WERI-Rb-1 (cell line): ENCODE data around the gene CTDSPL.

Experiments
- DNase-seq: peaks from one replicate; pipeline ENCODE4 v3.0.0-alpha.2; 2020
- H3K27ac ChIP-seq: fragments of 250-450 bp; sonication (Bioruptor Pico); 2 replicates; pipeline ENCODE4 v1.5.1; 2020; ENCODE audit warnings: mild to moderate bottlenecking, moderate library complexity
- H3K27me3 ChIP-seq: fragments of 250-450 bp; sonication (Bioruptor Pico); 2 replicates; pipeline ENCODE4 v1.5.1; 2021; ENCODE audit warnings: mild to moderate bottlenecking, low read depth, moderate library complexity; ENCODE audit not compliant: insufficient read depth, severe bottlenecking
- H3K36me3 ChIP-seq: fragments of 250-450 bp; sonication (Bioruptor Pico); 2 replicates; pipeline ENCODE4 v1.5.1; 2020; ENCODE audit warnings: mild to moderate bottlenecking, moderate library complexity
- H3K4me3 ChIP-seq: 2 replicates; pipeline ENCODE4 v1.5.1; 2011; ENCODE audit warnings: low read depth, mild to moderate bottlenecking, control low read depth, low read length
- H3K9me3 ChIP-seq: fragments of 250-450 bp; sonication (Bioruptor Pico); 2 replicates; pipeline ENCODE4 v1.5.1; 2021; ENCODE audit warnings: mild to moderate bottlenecking, moderate library complexity; ENCODE audit not compliant: severe bottlenecking
- TF ChIP-seq, protein P1 (sequence below): IDR thresholded peaks from 2 replicates; pipeline ENCODE4 v1.5.1; 2011; ENCODE audit warnings: low read depth, mild to moderate bottlenecking, control low read depth, inconsistent platforms, low read length

The CTDSPL gene

DNA sequence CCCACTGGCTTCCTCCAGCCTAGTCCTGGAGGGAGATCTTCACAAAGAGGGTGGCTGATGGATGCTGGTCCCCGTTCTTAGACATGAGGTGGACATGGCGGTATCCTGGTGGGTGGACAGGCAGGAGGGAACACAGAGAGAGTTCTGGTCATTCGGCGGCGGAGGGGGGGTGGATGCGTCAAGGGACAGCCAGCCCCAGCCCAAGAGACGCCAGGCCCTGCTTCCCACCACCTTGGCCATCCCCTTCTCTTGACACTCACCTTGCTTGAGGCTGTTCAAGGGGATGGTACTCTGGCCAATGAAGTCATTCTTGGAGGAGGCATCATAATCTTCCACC lies 146.0 kb downstream of the CTDSPL start:
- no peaks in the 10 kb centered on the region for H3K27me3 ChIP-seq

DNA sequence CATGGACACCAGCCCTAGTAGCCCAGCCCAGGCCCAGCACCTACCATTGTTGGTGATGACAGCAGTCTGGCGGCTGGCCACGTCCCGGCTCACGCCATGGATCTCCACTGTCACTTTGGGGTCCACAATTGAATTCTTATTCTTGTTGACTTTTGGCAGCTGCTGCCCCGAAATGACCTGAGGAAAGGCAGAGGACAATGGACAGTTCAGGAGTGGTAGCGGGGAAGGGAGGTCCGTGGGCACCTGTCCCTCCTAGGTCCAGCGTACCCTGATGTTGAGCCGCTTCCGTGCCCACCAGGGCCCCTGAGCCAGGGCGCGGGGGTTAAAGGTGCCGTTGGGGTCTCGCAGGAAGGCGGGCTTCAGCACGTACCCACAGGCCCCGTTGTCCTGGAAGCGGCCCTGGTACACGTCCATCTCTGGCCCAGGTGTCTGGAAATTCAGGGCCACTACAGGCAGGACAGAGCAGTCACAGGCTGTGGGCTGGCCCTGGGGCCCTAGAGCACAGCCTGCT lies 146.6 kb downstream of the CTDSPL start:
- Histone ChIP-seq H3K27ac (no peak overlapping the region), H3K36me3 (no peaks in the 10 kb centered on the region), H3K9me3 (no peaks in the 10 kb centered on the region), H3K27me3 (no peaks in the 10 kb centered on the region), H3K4me3 (no peak overlapping the region)
- no peak for DNase-seq
- TF ChIP-seq, protein P1, sequence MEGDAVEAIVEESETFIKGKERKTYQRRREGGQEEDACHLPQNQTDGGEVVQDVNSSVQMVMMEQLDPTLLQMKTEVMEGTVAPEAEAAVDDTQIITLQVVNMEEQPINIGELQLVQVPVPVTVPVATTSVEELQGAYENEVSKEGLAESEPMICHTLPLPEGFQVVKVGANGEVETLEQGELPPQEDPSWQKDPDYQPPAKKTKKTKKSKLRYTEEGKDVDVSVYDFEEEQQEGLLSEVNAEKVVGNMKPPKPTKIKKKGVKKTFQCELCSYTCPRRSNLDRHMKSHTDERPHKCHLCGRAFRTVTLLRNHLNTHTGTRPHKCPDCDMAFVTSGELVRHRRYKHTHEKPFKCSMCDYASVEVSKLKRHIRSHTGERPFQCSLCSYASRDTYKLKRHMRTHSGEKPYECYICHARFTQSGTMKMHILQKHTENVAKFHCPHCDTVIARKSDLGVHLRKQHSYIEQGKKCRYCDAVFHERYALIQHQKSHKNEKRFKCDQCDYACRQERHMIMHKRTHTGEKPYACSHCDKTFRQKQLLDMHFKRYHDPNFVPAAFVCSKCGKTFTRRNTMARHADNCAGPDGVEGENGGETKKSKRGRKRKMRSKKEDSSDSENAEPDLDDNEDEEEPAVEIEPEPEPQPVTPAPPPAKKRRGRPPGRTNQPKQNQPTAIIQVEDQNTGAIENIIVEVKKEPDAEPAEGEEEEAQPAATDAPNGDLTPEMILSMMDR, result no peak

More for the DNA sequence above, 146.0 kb downstream of the CTDSPL start:
- Histone ChIP-seq H3K9me3 (no peaks in the 10 kb centered on the region), H3K36me3 (no peaks in the 10 kb centered on the region), H3K27ac (no peak overlapping the region), H3K4me3 (no peak overlapping the region)
- no peak for DNase-seq
- TF ChIP-seq, protein P1, result no peak

DNA sequence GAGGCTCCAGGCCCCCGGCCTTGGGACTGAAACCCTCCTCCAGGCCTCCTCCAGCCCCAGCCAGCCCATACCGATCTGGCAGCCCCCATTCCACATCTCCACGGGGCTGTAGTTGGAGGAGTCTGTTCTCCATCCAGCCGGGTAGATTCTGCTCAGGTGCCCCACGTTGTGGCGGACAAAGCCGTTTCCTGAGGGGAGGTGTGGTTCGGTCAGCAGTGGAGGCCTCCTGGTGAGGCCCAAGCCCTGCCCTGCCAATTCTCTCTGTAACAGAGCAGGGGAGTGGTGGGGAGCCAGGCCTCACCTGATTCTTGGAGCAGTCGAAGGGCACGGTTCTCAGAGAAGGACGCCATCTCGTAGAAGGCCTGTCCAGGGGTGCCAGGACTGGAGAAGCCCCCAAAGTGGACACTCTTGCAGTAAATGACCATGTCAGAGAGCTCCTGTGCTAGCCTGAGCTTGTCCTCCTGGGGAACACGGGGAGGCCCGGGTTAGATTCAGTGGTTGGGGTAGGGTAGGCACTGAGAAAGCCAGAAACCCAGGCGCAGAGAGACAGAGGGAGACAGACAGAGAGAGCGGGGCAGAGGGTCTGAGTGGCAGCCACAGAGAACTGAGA lies 147.4 kb downstream of the CTDSPL start:
- no peak for DNase-seq
- TF ChIP-seq, protein P1, result no peak
- Histone ChIP-seq H3K4me3 (no peak overlapping the region), H3K27ac (no peak overlapping the region), H3K27me3 (no peaks in the 10 kb centered on the region), H3K9me3 (no peaks in the 10 kb centered on the region), H3K36me3 (no peaks in the 10 kb centered on the region)

DNA sequence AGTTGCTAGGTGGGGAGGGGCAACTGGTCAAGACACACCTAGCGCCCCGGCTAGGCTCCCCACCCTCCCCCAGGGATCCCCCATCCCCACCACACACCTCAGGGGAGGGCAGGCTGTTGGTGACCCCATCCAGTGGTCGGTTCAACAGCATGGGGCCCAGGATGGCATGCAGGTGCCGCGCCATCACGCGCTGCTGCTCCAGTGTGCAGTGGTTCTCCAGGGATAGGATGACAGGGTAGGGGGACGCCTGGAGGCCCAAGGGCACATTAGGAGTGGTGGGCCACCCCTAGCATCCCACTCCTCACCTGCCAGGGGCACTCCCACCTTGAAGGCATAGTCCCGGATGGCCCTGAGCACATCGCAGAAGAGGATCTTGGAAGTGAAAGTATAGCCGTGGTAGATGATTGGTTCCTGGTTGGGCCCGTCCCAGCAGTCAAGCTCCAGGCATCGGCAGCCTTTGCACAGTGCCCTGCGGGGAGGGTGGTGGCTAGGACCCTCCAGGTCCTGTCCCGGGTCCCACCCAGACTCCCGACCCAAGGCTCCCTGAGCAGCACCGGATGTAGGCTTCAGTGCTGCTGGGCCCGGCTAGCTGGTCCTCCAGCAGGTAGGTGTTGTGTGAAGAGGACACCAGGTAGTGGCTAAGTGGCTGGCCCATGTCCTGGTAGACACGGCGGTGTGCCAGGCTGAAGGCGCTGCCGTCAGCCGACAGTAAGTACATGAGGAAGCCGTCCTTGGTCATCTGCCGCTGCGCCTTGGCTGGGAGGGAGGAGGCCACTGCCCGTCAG lies 148.3 kb downstream of the CTDSPL start:
- H3K9me3 ChIP-seq, result no peaks in the 10 kb centered on the region
- DNase-seq, result no peak

DNA sequence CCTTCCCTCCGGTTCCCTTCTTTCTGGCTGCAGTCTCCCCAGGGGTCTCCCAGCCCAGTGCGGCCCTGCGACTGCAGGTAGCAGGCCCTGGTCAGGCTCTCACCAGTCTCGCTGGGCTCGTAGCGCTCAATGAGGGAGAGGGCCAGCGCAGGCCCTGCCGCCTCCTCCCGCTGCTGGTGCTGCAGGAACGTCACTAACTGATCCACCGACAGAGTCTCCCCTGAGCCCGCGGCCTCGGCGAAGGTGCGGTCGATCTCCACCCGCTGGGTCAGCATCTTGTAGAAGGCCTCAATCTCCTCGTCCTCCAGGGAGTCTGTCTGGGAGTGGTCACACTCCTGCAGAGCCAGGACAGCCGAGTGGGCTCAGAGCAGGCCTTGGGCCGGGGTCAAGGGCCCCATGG lies 149.4 kb downstream of the CTDSPL start:
- Histone ChIP-seq H3K9me3 (peaks cover 5% of the 10 kb centered on the region), H3K27ac (no peak overlapping the region), H3K4me3 (no peak overlapping the region), H3K27me3 (no peaks in the 10 kb centered on the region), H3K36me3 (no peaks in the 10 kb centered on the region)
- no peak for DNase-seq
- TF ChIP-seq, protein P1, result no peak

More for the DNA sequence above, 148.3 kb downstream of the CTDSPL start:
- TF ChIP-seq, protein P1, result no peak
- Histone ChIP-seq H3K36me3 (no peaks in the 10 kb centered on the region), H3K27ac (no peak overlapping the region), H3K27me3 (no peaks in the 10 kb centered on the region), H3K4me3 (no peak overlapping the region)
